WTC11 (cell line): ENCODE results near the gene GABBR2. TPM values are rescaled to one million over a fixed set of nuclear protein-coding genes. Genes with fewer than 3 reads are reported as not detected.

Source experiments
- ATAC-seq: fragments of 200-7000 bp; cut with Tn5 transposase; 2 replicates; pipeline ENCODE4 v1.10.0; 2021; ENCODE audit warnings: mild to moderate bottlenecking, moderate library complexity
- CTCF ChIA-PET: fragments of 300-600 bp; sonication (Branson Sonifier 250); formaldehyde crosslinking; loops from one replicate; lab custom pipeline; 2021; ENCODE audit warnings: antibody characterized with exemption; lab: Charles Lee
- POLR2A ChIA-PET: fragments of 350-600 bp; sonication (Branson Sonifier 250); formaldehyde crosslinking; loops from one replicate; lab custom pipeline; 2021; ENCODE audit warnings: antibody characterized with exemption; lab: Charles Lee
- DNase-seq: peaks from one replicate; pipeline ENCODE4 v3.0.0; 2021; ENCODE audit warnings: low spot score
- H3K27ac Mint-ChIP-seq: 2 replicates; pipeline ENCODE4 v1.8.0; 2021; ENCODE audit warnings: mixed read lengths
- H3K27me3 Mint-ChIP-seq: 2 replicates; pipeline ENCODE4 v1.8.0; 2021; ENCODE audit warnings: low read depth, mild to moderate bottlenecking, moderate library complexity, mixed read lengths
- H3K36me3 Mint-ChIP-seq: 2 replicates; pipeline ENCODE4 v1.8.0; 2021; ENCODE audit warnings: mixed read lengths
- H3K4me1 Mint-ChIP-seq: 2 replicates; pipeline ENCODE4 v1.8.0; 2022; ENCODE audit warnings: mixed read lengths
- H3K4me3 Mint-ChIP-seq: 2 replicates; pipeline ENCODE4 v1.8.0; 2021; ENCODE audit warnings: mild to moderate bottlenecking, moderate library complexity, mixed read lengths
- H3K9me3 Mint-ChIP-seq: 2 replicates; pipeline ENCODE4 v1.8.0; 2021; ENCODE audit warnings: mixed read lengths
- AR ChIP-seq: fragments of 250-450 bp; sonication (Bioruptor Pico); IDR thresholded peaks from 2 replicates; pipeline ENCODE4 v1.9.0; 2021; ENCODE audit warnings: mild to moderate bottlenecking
- ATF6 ChIP-seq: sonication (generic); formaldehyde crosslinking; IDR thresholded peaks from 2 replicates; pipeline ENCODE4 v1.8.1; 2023; ENCODE audit warnings: mild to moderate bottlenecking, missing genetic modification reagents
- CBFB ChIP-seq: sonication (generic); formaldehyde crosslinking; IDR thresholded peaks from 2 replicates; pipeline ENCODE4 v1.8.1; 2022; ENCODE audit warnings: mild to moderate bottlenecking, low read depth, missing genetic modification reagents
- CTCF ChIP-seq: fragments of 200-600 bp; IDR thresholded peaks from 2 replicates; pipeline ENCODE4 v1.8.0; 2022; ENCODE audit warnings: antibody characterized with exemption
- E2F1 ChIP-seq: sonication (generic); formaldehyde crosslinking; IDR thresholded peaks from 2 replicates; pipeline ENCODE4 v1.8.0; 2022; ENCODE audit warnings: mild to moderate bottlenecking, missing genetic modification reagents
- HMGA2 ChIP-seq: fragments of 250-450 bp; sonication (Bioruptor Pico); IDR thresholded peaks from 2 replicates; pipeline ENCODE4 v1.4.0; 2021; ENCODE audit warnings: mild to moderate bottlenecking, moderate library complexity
- JUN ChIP-seq: sonication (generic); formaldehyde crosslinking; IDR thresholded peaks from 2 replicates; pipeline ENCODE4 v1.8.0; 2023; ENCODE audit warnings: mild to moderate bottlenecking, missing genetic modification reagents
- MAX ChIP-seq: sonication (generic); formaldehyde crosslinking; IDR thresholded peaks from 2 replicates; pipeline ENCODE4 v1.8.0; 2022; ENCODE audit warnings: mild to moderate bottlenecking, missing genetic modification reagents
- NFATC4 ChIP-seq: fragments of 250-450 bp; sonication (Bioruptor Pico); IDR thresholded peaks from 2 replicates; pipeline ENCODE4 v1.9.0; 2021; ENCODE audit warnings: mild to moderate bottlenecking
- NFYB ChIP-seq: sonication (generic); formaldehyde crosslinking; conservative IDR thresholded peaks from 2 replicates; pipeline ENCODE4 v1.8.0; 2022; ENCODE audit warnings: low read depth, missing genetic modification reagents
- PREB ChIP-seq: sonication (generic); formaldehyde crosslinking; IDR thresholded peaks from 2 replicates; pipeline ENCODE4 v1.8.1; 2022; ENCODE audit warnings: mild to moderate bottlenecking, missing genetic modification reagents, moderate library complexity, borderline replicate concordance
- RELA ChIP-seq: sonication (generic); formaldehyde crosslinking; IDR thresholded peaks from 2 replicates; pipeline ENCODE4 v1.8.1; 2022; ENCODE audit warnings: missing genetic modification reagents, mild to moderate bottlenecking, borderline replicate concordance
- RORB ChIP-seq: fragments of 250-450 bp; sonication (Bioruptor Pico); IDR thresholded peaks from 2 replicates; pipeline ENCODE4 v1.9.0; 2021; ENCODE audit warnings: mild to moderate bottlenecking
- TCF7 ChIP-seq: sonication (generic); formaldehyde crosslinking; IDR thresholded peaks from 2 replicates; pipeline ENCODE4 v1.8.0; 2022; ENCODE audit warnings: mild to moderate bottlenecking, low read depth, missing genetic modification reagents, moderate library complexity
- ZBTB21 ChIP-seq: sonication (generic); formaldehyde crosslinking; IDR thresholded peaks from 2 replicates; pipeline ENCODE4 v1.8.1; 2023; ENCODE audit warnings: mild to moderate bottlenecking, missing genetic modification reagents, borderline replicate concordance
- ZNF425 ChIP-seq: fragments of 250-450 bp; sonication (Bioruptor Pico); conservative IDR thresholded peaks from 2 replicates; pipeline ENCODE4 v1.9.0; 2021; ENCODE audit warnings: mild to moderate bottlenecking
- total RNA-seq: library from RNA; stranded (reverse); gene quantifications from 3 replicates; pipeline ENCODE4 v1.2.3, GENCODE V29; 2021

The GABBR2 gene
- total RNA-seq, 1 experiment from 2014 or later = 0.92 TPM

- TF ChIP-seq E2F1 (CRISPR knock-in tag) (no peak), RORB (CRISPR knock-in tag) (no peak), CTCF (no peak), JUN (no peak), MAX (CRISPR knock-in tag) (no peak)
- TF ChIP-seq, all 79 proteins: peak for 0
Measured at GRCh38 chr9:98573749-98574278, 134.9 kb downstream of the GABBR2 start (continued).

GRCh38 chr9:98572796-98573195 lies 135.9 kb downstream of the GABBR2 start:
- POLR2A ChIA-PET = no interaction called here
- H3K36me3 Mint-ChIP-seq = no peaks in the 10 kb centered on the region
- H3K4me3 Mint-ChIP-seq = no peak overlapping the region
- no peak for DNase-seq
- H3K27ac Mint-ChIP-seq = no peak overlapping the region
- 0 out of 2 replicates have a peak, but pooled peaks cover 4% of the 10 kb centered on the region for H3K9me3 Mint-ChIP-seq
- no peak for ATAC-seq
- no peaks in the 10 kb centered on the region for H3K4me1 Mint-ChIP-seq
- TF ChIP-seq CBFB (CRISPR knock-in tag) (no peak), HMGA2 (no peak), AR (no peak), ZBTB21 (CRISPR knock-in tag) (no peak), NFATC4 (CRISPR knock-in tag) (no peak), ZNF425 (CRISPR knock-in tag) (no peak), PREB (CRISPR knock-in tag) (no peak), RELA (CRISPR knock-in tag) (no peak), NFYB (CRISPR knock-in tag) (no peak), TCF7 (CRISPR knock-in tag) (no peak), RORB (CRISPR knock-in tag) (no peak), ATF6 (no peak)
- TF ChIP-seq, all 79 proteins: peak for 0
- CTCF ChIA-PET = no interaction called here
- no peaks in the 10 kb centered on the region; the same call in 1 of the 2 replicates for H3K27me3 Mint-ChIP-seq
